Ammon's horn (tissue), 1 donor: ENCODE results near the gene XRN2.

ENCODE experiments used
- DNase-seq: peaks from one replicate; pipeline ENCODE4 v3.0.0-alpha.2; 2016; ENCODE audit warnings: low spot score

Gene XRN2

DNA sequence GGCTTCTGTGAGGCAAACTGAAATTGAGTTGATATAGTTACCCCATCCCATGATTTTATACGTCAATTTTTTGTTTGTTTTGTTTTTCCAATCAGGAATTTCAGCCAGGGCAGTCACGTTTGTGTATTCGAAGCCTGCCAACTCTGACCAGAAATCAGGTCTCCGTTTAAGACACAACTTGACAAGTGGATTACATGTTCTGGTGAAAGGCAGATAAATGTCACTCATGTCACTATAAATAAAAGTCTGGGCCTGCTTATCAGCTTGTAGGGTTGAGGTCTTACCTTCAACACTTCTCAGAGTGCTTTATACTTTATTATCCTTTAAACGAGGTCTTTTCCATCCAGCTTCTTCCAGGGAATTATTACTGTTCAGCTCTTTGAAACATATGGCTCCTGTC lies 8.4 kb upstream of the XRN2 start:
- no peak for DNase-seq

DNA sequence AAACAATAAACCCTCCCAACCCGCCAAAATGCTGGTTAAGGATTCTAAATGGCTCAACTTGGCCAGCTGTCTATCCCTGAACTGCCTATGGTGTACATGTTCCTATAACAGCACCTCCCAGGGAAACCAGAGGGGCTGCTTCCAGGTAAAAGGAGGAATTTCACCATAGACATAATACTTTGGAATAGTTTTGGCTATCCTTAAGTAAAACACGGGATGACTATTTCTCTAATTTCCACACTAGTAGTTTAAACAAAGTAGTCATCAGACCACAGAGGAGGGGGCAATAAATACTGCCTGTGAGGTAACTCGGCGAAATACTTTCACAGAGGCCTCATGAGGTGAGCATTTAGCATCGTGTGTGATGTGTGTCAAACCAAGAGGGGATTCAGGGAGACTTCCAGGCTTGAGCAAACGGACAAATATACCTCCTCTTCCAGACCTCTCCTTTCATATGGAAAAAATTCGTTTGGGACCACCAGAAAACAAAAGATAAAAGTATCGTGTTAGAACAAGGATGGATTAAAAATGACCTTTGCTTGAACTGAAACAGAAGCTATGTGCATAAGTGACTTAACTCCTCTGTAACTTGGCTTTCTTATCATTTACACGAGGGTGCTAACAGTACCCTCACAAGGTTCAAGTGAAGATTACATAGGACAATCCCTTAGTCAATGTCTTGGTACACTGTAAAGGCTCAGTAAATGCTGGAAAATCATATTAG lies 1.0 kb upstream of the XRN2 start:
- no peak for DNase-seq

GRCh38 chr20:21302664-21303060 lies 469 bp upstream of the XRN2 start:
- no peak for DNase-seq

DNA sequence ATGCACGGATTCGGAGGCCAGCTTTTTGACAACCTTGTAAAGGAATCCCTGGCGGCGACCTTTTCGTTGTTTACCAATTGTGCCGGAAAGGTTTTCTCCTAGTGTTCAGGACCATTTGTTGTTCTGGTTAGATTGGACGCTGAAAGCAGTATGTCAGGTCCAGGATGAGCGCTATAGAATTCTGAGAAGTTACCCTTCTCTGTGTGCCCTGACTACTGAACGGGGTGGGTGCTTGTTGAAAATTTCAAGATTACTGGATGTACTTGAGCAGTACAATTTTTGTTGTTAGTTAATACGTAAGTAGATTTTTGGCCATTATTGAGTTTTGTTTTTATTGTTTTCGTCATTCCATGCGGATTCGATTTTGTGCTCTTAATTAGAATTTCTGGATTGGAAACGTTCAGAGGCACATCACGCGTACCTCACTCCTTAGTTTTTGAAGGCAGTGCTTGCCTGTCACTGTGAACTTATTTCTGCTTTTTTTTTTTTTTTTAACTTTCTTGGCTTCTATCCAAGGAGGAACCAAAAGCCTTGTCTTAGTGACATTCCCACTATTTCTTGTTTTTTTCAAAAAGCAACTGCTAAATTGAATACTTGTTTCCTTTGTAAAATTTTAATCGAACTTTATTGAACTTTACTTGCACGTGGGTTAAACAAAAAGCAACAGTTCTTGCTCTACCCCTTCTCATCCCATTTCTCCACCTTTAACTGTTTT lies 898 bp downstream of the XRN2 start:
- peak; percentile 9 for DNase-seq

GRCh38 chr20:21308340-21308739 lies 5.2 kb downstream of the XRN2 start:
- DNase-seq: no peak

GRCh38 chr20:21309678-21310467 lies 6.7 kb downstream of the XRN2 start:
- DNase-seq: no peak

- no peak for DNase-seq
These were observed 9.8 kb downstream of the XRN2 start for GRCh38 chr20:21312813-21313474.

GRCh38 chr20:21315138-21315537 lies 12.0 kb downstream of the XRN2 start:
- DNase-seq: no peak

DNA sequence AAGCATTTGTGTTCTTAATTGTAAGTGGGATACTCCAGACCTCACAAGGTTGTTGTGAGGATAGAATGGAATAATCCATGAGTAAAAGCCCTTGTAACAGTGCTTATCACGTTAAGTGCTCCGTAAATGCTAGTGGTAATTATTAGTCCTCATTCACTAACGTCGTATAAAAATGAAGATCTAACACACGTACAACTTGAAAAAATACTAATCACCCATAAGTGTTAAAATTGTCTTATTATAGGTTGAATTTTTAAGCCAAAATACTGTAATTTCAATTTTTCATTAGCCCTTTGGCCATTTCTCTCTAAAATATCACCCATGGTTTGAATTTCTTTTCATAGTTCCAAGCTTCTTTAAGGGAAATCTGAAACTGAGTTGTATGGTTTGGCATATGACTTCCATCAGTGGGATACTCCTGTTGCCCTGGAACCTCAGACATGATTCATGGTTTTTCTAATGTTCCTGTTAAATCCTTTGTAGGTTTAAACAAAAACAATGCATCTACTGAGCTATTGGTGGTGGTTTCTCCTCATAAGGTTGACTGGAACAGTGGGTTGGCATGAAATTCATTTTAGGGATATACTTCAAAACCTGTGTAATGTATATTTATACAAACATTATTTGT lies 19.1 kb downstream of the XRN2 start:
- DNase-seq: no peak

GRCh38 chr20:21322921-21323331 lies 19.8 kb downstream of the XRN2 start:
- DNase-seq: no peak

DNA sequence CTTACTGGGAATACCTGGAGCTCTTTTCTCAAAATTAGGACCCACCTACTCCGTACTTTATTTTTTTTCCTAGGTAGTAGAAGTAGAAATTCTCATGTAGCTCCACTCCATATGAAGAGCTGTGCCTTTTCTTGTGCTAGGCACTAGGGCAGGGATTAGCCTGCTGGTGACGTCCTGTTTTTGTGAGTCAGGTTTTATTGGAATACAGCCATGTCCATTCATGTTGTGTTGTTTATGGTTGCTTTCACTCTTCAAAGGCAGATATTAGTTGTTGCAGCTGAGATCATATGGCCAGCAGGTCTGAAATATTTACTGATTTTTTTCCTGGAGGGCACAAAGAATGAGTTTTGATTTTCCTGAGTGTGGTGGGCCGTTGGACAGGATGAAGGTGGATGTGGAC lies 20.5 kb downstream of the XRN2 start:
- DNase-seq: no peak

DNA sequence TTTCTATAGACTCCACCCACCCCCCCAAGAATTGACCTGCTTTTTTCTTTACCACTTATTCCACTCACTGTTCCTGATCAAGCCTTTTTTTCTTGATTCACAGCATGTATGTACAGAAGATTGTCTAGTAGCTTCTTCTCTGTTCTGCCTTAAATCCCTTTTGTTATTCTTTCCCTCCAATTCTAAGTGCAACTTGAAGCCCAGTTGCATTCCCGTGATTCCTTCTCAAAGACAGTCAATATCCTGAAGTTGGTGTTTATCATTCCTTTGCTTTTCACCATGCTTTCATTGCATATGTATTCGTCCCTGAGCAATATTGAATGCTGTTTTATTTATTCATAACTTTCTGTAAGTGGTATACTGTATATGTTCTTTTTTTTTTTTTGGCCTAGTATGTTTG lies 21.0 kb downstream of the XRN2 start:
- DNase-seq: no peak

GRCh38 chr20:21325296-21325695 lies 22.2 kb downstream of the XRN2 start:
- DNase-seq: no peak

GRCh38 chr20:21326700-21327099 lies 23.6 kb downstream of the XRN2 start:
- DNase-seq: no peak

- DNase-seq: no peak
These were observed 33.5 kb downstream of the XRN2 start for GRCh38 chr20:21336455-21337151.

DNA sequence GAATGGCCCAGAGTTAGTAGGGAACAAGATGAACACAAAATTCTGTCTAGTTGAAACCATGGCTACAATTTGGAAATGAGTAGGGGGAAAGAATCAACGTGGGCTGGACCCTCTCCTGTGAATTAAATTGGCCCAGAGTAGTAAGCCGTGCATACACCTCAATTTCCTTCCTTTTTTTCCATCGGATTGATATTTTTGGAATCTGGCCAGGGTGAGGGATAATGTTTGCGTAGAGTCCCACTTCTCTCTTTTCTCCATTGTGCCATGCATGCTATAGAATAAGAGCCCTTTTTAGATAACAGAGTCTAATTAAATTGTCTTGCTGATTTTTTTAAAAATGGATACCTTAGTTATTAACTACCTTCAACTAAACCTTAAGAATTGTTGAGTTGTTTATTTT lies 35.2 kb downstream of the XRN2 start:
- DNase-seq: no peak

DNA sequence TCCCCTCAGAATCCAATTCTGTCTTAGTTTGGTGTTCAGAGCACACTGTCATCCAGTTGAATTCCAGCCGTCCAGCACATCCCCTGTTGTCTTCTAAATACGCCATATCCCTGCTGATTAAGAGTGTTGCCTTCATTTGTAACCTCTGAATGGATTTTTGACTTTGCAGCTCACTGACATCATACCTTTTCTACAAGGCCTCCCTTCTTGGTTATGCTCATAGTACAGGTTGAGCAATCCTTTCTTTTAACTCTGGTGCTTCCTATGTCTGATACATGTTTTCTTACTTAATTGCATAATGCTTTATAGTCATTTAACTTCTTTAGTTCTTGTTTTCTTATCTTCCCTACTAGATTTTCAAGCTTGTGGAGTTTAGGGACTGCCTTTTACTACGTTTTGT lies 36.4 kb downstream of the XRN2 start:
- DNase-seq: no peak

GRCh38 chr20:21340991-21341697 lies 38.0 kb downstream of the XRN2 start:
- no peak for DNase-seq

GRCh38 chr20:21342656-21343345 lies 39.7 kb downstream of the XRN2 start:
- no peak for DNase-seq
